Ovary (tissue), 9 donors: ENCODE data around the gene EPHB1. TPM values are rescaled to one million over a fixed set of nuclear protein-coding genes. Genes with fewer than 3 reads are reported as not detected.

Experiments
- DNase-seq, 5 donors: peaks; one replicate each; pipeline ENCODE4 v3.0.0-alpha.2; 2019 to 2020
- H3K27ac ChIP-seq, 2 donors: fragments of 200-600 bp; one replicate each; pipeline versions ENCODE4 v1.5.1 to v1.8.0; 2019 to 2022
- H3K27me3 ChIP-seq: fragments of 200-600 bp; one replicate; pipeline ENCODE4 v1.8.0; 2022
- H3K36me3 ChIP-seq: fragments of 200-600 bp; sonication (generic); one replicate; pipeline ENCODE4 v1.5.1; 2019
- H3K4me1 ChIP-seq: one replicate; pipeline ENCODE4 v1.8.1; 2013; ENCODE audit warnings: mild to moderate bottlenecking, moderate library complexity; ENCODE audit not compliant: insufficient read depth
- H3K4me3 ChIP-seq: fragments of 200-600 bp; sonication (generic); one replicate; pipeline ENCODE4 v1.5.1; 2017
- H3K9me3 ChIP-seq, 2 donors: fragments of 200-600 bp in 1 of 2; sonication (generic) in 1 of 2; one replicate each; pipeline versions ENCODE4 v1.5.1 to v1.8.1; 2013 to 2019; ENCODE audit warnings: mild to moderate bottlenecking in 1 of 2, moderate library complexity in 1 of 2
- CTCF ChIP-seq, 3 donors: fragments of 450-650 bp in 2 of 3; fragments of 200-600 bp in 1 of 3; IDR thresholded peaks; one replicate each; pipeline versions ENCODE4 v1.5.1 to v1.8.0; 2016 to 2022; ENCODE audit warnings: antibody characterized with exemption in 3 of 3, mild to moderate bottlenecking in 1 of 3
- EP300 ChIP-seq: sonication (generic); formaldehyde crosslinking; IDR thresholded peaks from one replicate; pipeline ENCODE4 v1.6.1; 2017; ENCODE audit warnings: antibody characterized with exemption
- POLR2A ChIP-seq: fragments of 450-650 bp; IDR thresholded peaks from one replicate; pipeline ENCODE4 v1.6.1; 2017; ENCODE audit warnings: antibody characterized with exemption, mild to moderate bottlenecking, moderate library complexity
- WGBS, 3 donors: extraction: QIAGEN DNeasy Blood & Tissue Kit in 1 of 3; methylation state at CpG; one replicate each; pipeline versions ENCODE4 v1.1.5 to v1.1.7; 2013 to 2017; 5-methylcytosine and 5-hydroxymethylcytosine counted together
- intact Hi-C, 4 donors: fragments of 100-400 bp; cut with DNase I; formaldehyde crosslinking; loops; one replicate each; pipeline versions ENCODE4 v1.11.0 to v1.15.1; 2022 to 2023
- polyA plus RNA-seq, 2 donors: library from polyadenylated mRNA; stranded (reverse); fragments of 200-250 nt in 1 of 2; fragments of 350-450 nt in 1 of 2; fragmentation: Illumina TruSeq in 1 of 2; extraction: RNeasy Lipid Tissue Mini Kit (QIAGEN cat#74804) in 1 of 2; gene quantifications; one replicate each; pipeline ENCODE4 v1.2.3, GENCODE V29; 2013 to 2014
- total RNA-seq, 7 donors: library from RNA; depleted of rRNA in 2 of 7; stranded (reverse); fragments of >200 nt in 2 of 7; fragmentation: NEBNext Ultra II Directional in 3 of 7; extraction: Animal tissue kit (Norgen Biotek cat#: 25700) in 3 of 7; gene quantifications; one replicate each; pipeline versions ENCODE4 v1.1.0 to v1.2.4, GENCODE V29; 2016 to 2023
- donor health status: DM: no; HTN: no; CAD: no; lungs with moderate emphysema.
- donor health status: DM: no; HTN: no; CAD: no.
- donor health status: Bipolar disorder and iron deficiency.
- donor health status: DM: yes; HTN: yes; CAD: no.
- donor health status: DM: no; HTN: no; CAD: no.
- donor health status: DM: yes; HTN: yes; CAD: no.

EPHB1 gene
- total and polyA plus RNA-seq, 9 donors, result 0.25 to 2.7 (median 1.0) TPM

GRCh38 chr3:135014566-135014965, 219.5 kb downstream of the EPHB1 start:
- 0 to 50% methylated on average over 1 of the region's 1 CpG; no CpG with 5 or more reads in 1 of the 3 donors for WGBS, 3 donors
- Histone ChIP-seq H3K9me3 (no peaks in the 10 kb centered on the region), H3K4me3 (no peak overlapping the region), H3K27ac (no peak overlapping the region), H3K27me3 (no peaks in the 10 kb centered on the region), H3K4me1 (no peaks in the 10 kb centered on the region), H3K36me3 (no peaks in the 10 kb centered on the region)
- intact Hi-C loops, result no loop called here
- no peak for DNase-seq
- TF ChIP-seq CTCF (IDR thresholded peaks at IDR 0.05), result no peak

- Histone ChIP-seq H3K4me1 (no peaks in the 10 kb centered on the region), H3K9me3 (no peaks in the 10 kb centered on the region), H3K27me3 (no peaks in the 10 kb centered on the region), H3K36me3 (no peaks in the 10 kb centered on the region), H3K27ac (no peak overlapping the region), H3K4me3 (no peak overlapping the region)
- 63 to 75% (median 67%) methylated on average over 9 of the region's 9 CpGs for WGBS, 3 donors
- TF ChIP-seq EP300 (no peak), POLR2A (no peak), CTCF (IDR thresholded peaks at IDR 0.05) (no peak)
- no peak for DNase-seq
- intact Hi-C loops, result no loop called here
Observed at GRCh38 chr3:135017003-135017893, 222.2 kb downstream of the EPHB1 start.

- TF ChIP-seq EP300 (no peak), CTCF (IDR thresholded peaks at IDR 0.05) (no peak), POLR2A (no peak)
- no peaks in the 10 kb centered on the region for H3K9me3 ChIP-seq
- intact Hi-C loops, result no loop called here
- no peaks in the 10 kb centered on the region for H3K36me3 ChIP-seq
- DNase-seq, result no peak
- H3K4me3 ChIP-seq, result no peak overlapping the region
- 71 to 77% (median 75%) methylated on average over 7 of the region's 7 CpGs for WGBS, 3 donors
- H3K27ac ChIP-seq, result no peak overlapping the region
- H3K4me1 ChIP-seq, result no peaks in the 10 kb centered on the region
- H3K27me3 ChIP-seq, result no peaks in the 10 kb centered on the region
Observed at GRCh38 chr3:135018149-135018923, 223.3 kb downstream of the EPHB1 start.

GRCh38 chr3:135020181-135020580, 225.1 kb downstream of the EPHB1 start:
- 78 to 84% (median 83%) methylated on average over 3 of the region's 3 CpGs for WGBS, 3 donors

More at GRCh38 chr3:135020181-135020580, 225.1 kb downstream of the EPHB1 start:
- Histone ChIP-seq H3K9me3 (no peaks in the 10 kb centered on the region), H3K27ac (no peak overlapping the region), H3K27me3 (no peaks in the 10 kb centered on the region), H3K4me3 (no peak overlapping the region), H3K36me3 (no peaks in the 10 kb centered on the region), H3K4me1 (no peaks in the 10 kb centered on the region)
- intact Hi-C loops, result no loop called here
- DNase-seq, result no peak
- TF ChIP-seq POLR2A (no peak), EP300 (no peak), CTCF (IDR thresholded peaks at IDR 0.05) (no peak)
